IMR-90 (cell line): ENCODE measurements around the gene C10orf95. TPM values are rescaled to one million over a fixed set of nuclear protein-coding genes. Genes with fewer than 3 reads are reported as not detected.

Experiments used
- ATAC-seq: fragments of 200-7000 bp; cut with Tn5 transposase; 2 replicates; pipeline ENCODE4 v1.9.1; 2020; ENCODE audit warnings: low read depth, mild to moderate bottlenecking, moderate library complexity
- BruUV-seq: library from RNA; stranded (reverse); fragments of 400-500 nt; replicated peaks from 2 replicates; lab custom pipeline; 2021; lab: Mats Ljungman, UMichigan
- CTCF ChIA-PET: fragments of 300-600 bp; formaldehyde crosslinking; extraction: SDS; loops from one replicate; lab custom pipeline; 2021; ENCODE audit warnings: antibody characterized with exemption; lab: Yijun Ruan, JAX
- POLR2A ChIA-PET: fragments of 300-600 bp; sonication (Branson Sonifier 250); formaldehyde crosslinking; loops from one replicate; lab custom pipeline; 2022; ENCODE audit warnings: antibody characterized with exemption; ENCODE audit not compliant: unreplicated experiment; lab: Charles Lee
- DNase-seq: peaks from one replicate; pipeline ENCODE4 v3.0.0; 2013
- H2AFZ ChIP-seq: replicated peaks from 2 replicates; pipeline ENCODE3; 2013; ENCODE audit warnings: low read length, mild to moderate bottlenecking; ENCODE audit not compliant: poor library complexity
- H2AK5ac ChIP-seq: 2 replicates; pipeline ENCODE4 v1.6.1; 2013; ENCODE audit warnings: low read depth, low read length, inconsistent platforms
- H2AK9ac ChIP-seq: replicated peaks from 2 replicates; pipeline ENCODE3; 2013; ENCODE audit warnings: mild to moderate bottlenecking, low read depth, low read length, moderate library complexity; ENCODE audit not compliant: poor library complexity
- H2BK120ac ChIP-seq: 2 replicates; pipeline ENCODE4 v1.6.1; 2013; ENCODE audit warnings: low read depth, low read length, inconsistent platforms
- H2BK15ac ChIP-seq: 3 replicates; pipeline ENCODE4 v1.6.1; 2013; ENCODE audit warnings: low read depth, low read length, inconsistent platforms
- H2BK20ac ChIP-seq: 2 replicates; pipeline ENCODE4 v1.6.1; 2013; ENCODE audit warnings: low read depth, mild to moderate bottlenecking, inconsistent platforms, low read length, moderate library complexity
- H2BK5ac ChIP-seq: 2 replicates; pipeline ENCODE4 v1.6.1; 2013; ENCODE audit warnings: mild to moderate bottlenecking, low read depth, low read length, inconsistent platforms; ENCODE audit not compliant: poor library complexity, severe bottlenecking
- H3K14ac ChIP-seq: replicated peaks from 2 replicates; pipeline ENCODE4 v1.6.1; 2013; ENCODE audit warnings: low read depth, low read length, inconsistent platforms
- H3K18ac ChIP-seq: 2 replicates; pipeline ENCODE4 v1.6.1; 2013; ENCODE audit warnings: low read depth, low read length, control low read depth
- H3K23ac ChIP-seq: 2 replicates; pipeline ENCODE4 v1.6.1; 2013; ENCODE audit warnings: low read depth, low read length, inconsistent platforms
- H3K27ac ChIP-seq: 2 replicates; pipeline ENCODE4 v1.5.1; 2013; ENCODE audit warnings: mild to moderate bottlenecking, control low read depth, low read length; ENCODE audit not compliant: insufficient read depth
- H3K27me3 ChIP-seq: 2 replicates; pipeline ENCODE4 v1.6.1; 2013; ENCODE audit warnings: low read length; ENCODE audit not compliant: control insufficient read depth, insufficient read depth
- H3K36me3 ChIP-seq: 2 replicates; pipeline ENCODE4 v1.6.1; 2013; ENCODE audit warnings: low read length, mixed read lengths; ENCODE audit not compliant: control insufficient read depth, insufficient read depth
- H3K4ac ChIP-seq: 2 replicates; pipeline ENCODE4 v1.6.1; 2013; ENCODE audit warnings: low read depth, low read length, inconsistent platforms
- H3K4me1 ChIP-seq: 2 replicates; pipeline ENCODE4 v1.6.1; 2013; ENCODE audit warnings: low read length, mixed read lengths; ENCODE audit not compliant: control insufficient read depth, insufficient read depth
- H3K4me2 ChIP-seq: 2 replicates; pipeline ENCODE4 v1.6.1; 2013; ENCODE audit warnings: low read depth, mild to moderate bottlenecking, control low read depth, low read length, moderate library complexity
- H3K4me3 ChIP-seq: 2 replicates; pipeline ENCODE4 v1.5.1; 2013; ENCODE audit warnings: low read depth, mild to moderate bottlenecking, control low read depth, low read length, moderate library complexity; ENCODE audit not compliant: insufficient read depth
- H3K56ac ChIP-seq: 2 replicates; pipeline ENCODE4 v1.6.1; 2013; ENCODE audit warnings: low read length, inconsistent platforms; ENCODE audit not compliant: insufficient read depth; ENCODE audit errors: extremely low read depth
- H3K79me1 ChIP-seq, 2 experiments: 2 replicates each; pipeline ENCODE4 v1.6.1; 2013; ENCODE audit warnings: low read length in 2 of 2, inconsistent platforms in 1 of 2, low read depth in 1 of 2
- H3K9ac ChIP-seq: 2 replicates; pipeline ENCODE4 v1.6.1; 2013; ENCODE audit warnings: low read depth, low read length, control low read depth
- H3K9me1 ChIP-seq: 2 replicates; pipeline ENCODE4 v1.6.1; 2013; ENCODE audit warnings: low read length, inconsistent platforms; ENCODE audit not compliant: insufficient read depth
- H3K9me3 ChIP-seq: 2 replicates; pipeline ENCODE4 v1.6.1; 2013; ENCODE audit warnings: low read length; ENCODE audit not compliant: control insufficient read depth, insufficient read depth
- H4K20me1 ChIP-seq: 2 replicates; pipeline ENCODE4 v1.6.1; 2013; ENCODE audit warnings: low read length, inconsistent platforms; ENCODE audit not compliant: insufficient read depth
- H4K5ac ChIP-seq: 2 replicates; pipeline ENCODE4 v1.6.1; 2013; ENCODE audit warnings: mild to moderate bottlenecking, low read depth, low read length, control low read depth
- H4K8ac ChIP-seq, 2 experiments: 2 replicates each; pipeline ENCODE4 v1.6.1; 2013; ENCODE audit warnings: low read depth in 2 of 2, low read length in 2 of 2, control low read depth in 1 of 2, inconsistent platforms in 1 of 2
- H4K91ac ChIP-seq: 2 replicates; pipeline ENCODE4 v1.6.1; 2013; ENCODE audit warnings: low read depth, low read length, inconsistent platforms; ENCODE audit not compliant: insufficient read depth
- BHLHE40 ChIP-seq: fragments of 150-350 bp; IDR thresholded peaks from 2 replicates; pipeline ENCODE4 v1.6.1; 2016; ENCODE audit warnings: mild to moderate bottlenecking, low read depth, low read length
- CEBPB ChIP-seq: IDR thresholded peaks from 2 replicates; pipeline ENCODE4 v1.6.1; 2012; ENCODE audit warnings: low read depth, low read length, improper control_type of control experiment
- CHD1 ChIP-seq: IDR thresholded peaks from 2 replicates; pipeline ENCODE4 v1.6.1; 2012; ENCODE audit warnings: low read depth, low read length, improper control_type of control experiment
- FOS ChIP-seq: fragments of 150-350 bp; IDR thresholded peaks from 2 replicates; pipeline ENCODE4 v1.6.1; 2016; ENCODE audit warnings: low read depth, low read length
- MAFK ChIP-seq: IDR thresholded peaks from 2 replicates; pipeline ENCODE4 v1.6.1; 2012; ENCODE audit warnings: low read depth, low read length, improper control_type of control experiment
- MAZ ChIP-seq: IDR thresholded peaks from 2 replicates; pipeline ENCODE4 v1.6.1; 2012; ENCODE audit warnings: low read depth, mild to moderate bottlenecking, low read length, improper control_type of control experiment, moderate library complexity, borderline replicate concordance
- MXI1 ChIP-seq: IDR thresholded peaks from 2 replicates; pipeline ENCODE4 v1.6.1; 2012; ENCODE audit warnings: low read depth, mild to moderate bottlenecking, low read length, moderate library complexity, borderline replicate concordance
- NFE2L2 ChIP-seq: fragments of 150-350 bp; IDR thresholded peaks from 2 replicates; pipeline ENCODE4 v1.6.1; 2016; ENCODE audit warnings: low read depth, mild to moderate bottlenecking, low read length
- POLR2A ChIP-seq: IDR thresholded peaks from 2 replicates; pipeline ENCODE4 v1.6.1; 2012; ENCODE audit warnings: mild to moderate bottlenecking, low read depth, low read length
- RAD21 ChIP-seq: IDR thresholded peaks from 2 replicates; pipeline ENCODE4 v1.6.1; 2012; ENCODE audit warnings: low read length, improper control_type of control experiment
- RCOR1 ChIP-seq: IDR thresholded peaks from 2 replicates; pipeline ENCODE4 v1.6.1; 2012; ENCODE audit warnings: mild to moderate bottlenecking, low read length, improper control_type of control experiment; ENCODE audit not compliant: insufficient replicate concordance
- RFX5 ChIP-seq: IDR thresholded peaks from 2 replicates; pipeline ENCODE4 v1.8.0; 2012; ENCODE audit warnings: low read depth, mild to moderate bottlenecking, low read length, moderate library complexity
- SMC3 ChIP-seq: fragments of 150-350 bp; IDR thresholded peaks from 2 replicates; pipeline ENCODE4 v1.6.1; 2016; ENCODE audit warnings: low read depth, mild to moderate bottlenecking, antibody characterized with exemption, low read length, moderate library complexity
- WGBS, 2 experiments: methylation state at CpG; one replicate each; pipeline versions ENCODE4 v1.1.5 to v1.1.7; 2013; ENCODE audit warnings: missing lambda C conversion rate in 2 of 2; ENCODE audit not compliant: insufficient read length in 1 of 2; ENCODE audit errors: extremely low coverage in 2 of 2; 5-methylcytosine and 5-hydroxymethylcytosine counted together
- dilution Hi-C: fragments of 300-500 bp; cut with HindIII; formaldehyde crosslinking; loops from one replicate; pipeline ENCODE4 v1.14.3; 2018; ENCODE audit warnings: low sequenced_read_pairs; ENCODE audit not compliant: unreplicated experiment
- in situ Hi-C: fragments of 300-500 bp; cut with MboI; formaldehyde crosslinking; loops from 3 replicates; pipeline ENCODE4 v1.14.3; 2019; ENCODE audit warnings: low sequenced_read_pairs, inconsistent platforms, mixed read lengths
- intact Hi-C: fragments of 100-400 bp; cut with micrococcal nuclease; formaldehyde crosslinking; loops from 2 replicates; pipeline ENCODE4 v1.10.0; 2022
- polyA plus RNA-seq, 3 experiments: library from polyadenylated mRNA; depleted of rRNA; stranded (reverse); fragments of >200 nt; gene quantifications; 2 replicates each; pipeline ENCODE4 v1.2.3, GENCODE V29; 2012; ENCODE audit warnings: low replicate concordance in 1 of 3
- total RNA-seq: library from RNA; depleted of rRNA; stranded (reverse); fragments of >200 nt; gene quantifications from 2 replicates; pipeline ENCODE4 v1.2.3, GENCODE V29; 2012
- TF ChIP-seq, protein P1 (sequence below): fragments of 150-350 bp; IDR thresholded peaks from 2 replicates; pipeline ENCODE4 v1.6.1; 2016; ENCODE audit warnings: low read depth, mild to moderate bottlenecking, low read length, moderate library complexity, borderline replicate concordance
- TF ChIP-seq, protein P2 (sequence below): conservative IDR thresholded peaks from 2 replicates; pipeline ENCODE4 v1.5.1; 2012; ENCODE audit warnings: mild to moderate bottlenecking, low read depth, low read length, improper control_type of control experiment
- TF ChIP-seq, protein P3 (sequence below): fragments of 150-350 bp; IDR thresholded peaks from 2 replicates; pipeline ENCODE4 v1.6.1; 2017; ENCODE audit warnings: mild to moderate bottlenecking, antibody characterized with exemption, low read length, low read depth

Gene C10orf95
- total and polyA plus RNA-seq, 2 of the 4 experiments (the other 2 are of a cell fraction) = not detected

DNA sequence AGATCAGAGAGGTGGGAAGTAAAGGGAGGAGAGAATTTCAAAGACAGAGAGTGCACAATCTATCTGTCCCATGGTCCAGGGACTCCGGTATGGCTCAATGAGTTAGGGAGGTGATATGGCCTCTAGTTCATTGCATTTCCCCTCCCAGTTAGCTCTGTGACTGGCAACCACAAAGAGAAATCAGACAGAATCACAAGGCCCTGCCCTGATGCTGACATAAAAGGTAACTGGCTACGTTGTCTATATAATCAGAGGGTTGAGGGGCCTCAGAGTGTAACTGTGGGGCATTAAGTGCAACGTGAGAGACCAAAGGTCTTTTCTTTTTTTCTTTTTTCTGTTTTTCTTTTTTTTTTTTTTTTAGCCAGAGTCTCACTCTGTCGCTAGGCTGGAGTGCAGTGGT is 7.3 kb upstream of the C10orf95 start:
- intact Hi-C loops = no loop called here
- H4K8ac ChIP-seq = no peak overlapping the region
- in situ Hi-C loops = no loop called here
- H2AK9ac ChIP-seq = no peak overlapping the region
- TF ChIP-seq CEBPB (no peak), BHLHE40 (no peak), POLR2A (no peak), FOS (no peak), NFE2L2 (no peak), RCOR1 (no peak), SMC3 (no peak), MAFK (no peak), MAZ (no peak), RFX5 (no peak), RAD21 (no peak), CHD1 (no peak), MXI1 (no peak)
- TF ChIP-seq, protein P1, sequence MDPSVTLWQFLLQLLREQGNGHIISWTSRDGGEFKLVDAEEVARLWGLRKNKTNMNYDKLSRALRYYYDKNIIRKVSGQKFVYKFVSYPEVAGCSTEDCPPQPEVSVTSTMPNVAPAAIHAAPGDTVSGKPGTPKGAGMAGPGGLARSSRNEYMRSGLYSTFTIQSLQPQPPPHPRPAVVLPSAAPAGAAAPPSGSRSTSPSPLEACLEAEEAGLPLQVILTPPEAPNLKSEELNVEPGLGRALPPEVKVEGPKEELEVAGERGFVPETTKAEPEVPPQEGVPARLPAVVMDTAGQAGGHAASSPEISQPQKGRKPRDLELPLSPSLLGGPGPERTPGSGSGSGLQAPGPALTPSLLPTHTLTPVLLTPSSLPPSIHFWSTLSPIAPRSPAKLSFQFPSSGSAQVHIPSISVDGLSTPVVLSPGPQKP = no peak
- TF ChIP-seq, protein P2, sequence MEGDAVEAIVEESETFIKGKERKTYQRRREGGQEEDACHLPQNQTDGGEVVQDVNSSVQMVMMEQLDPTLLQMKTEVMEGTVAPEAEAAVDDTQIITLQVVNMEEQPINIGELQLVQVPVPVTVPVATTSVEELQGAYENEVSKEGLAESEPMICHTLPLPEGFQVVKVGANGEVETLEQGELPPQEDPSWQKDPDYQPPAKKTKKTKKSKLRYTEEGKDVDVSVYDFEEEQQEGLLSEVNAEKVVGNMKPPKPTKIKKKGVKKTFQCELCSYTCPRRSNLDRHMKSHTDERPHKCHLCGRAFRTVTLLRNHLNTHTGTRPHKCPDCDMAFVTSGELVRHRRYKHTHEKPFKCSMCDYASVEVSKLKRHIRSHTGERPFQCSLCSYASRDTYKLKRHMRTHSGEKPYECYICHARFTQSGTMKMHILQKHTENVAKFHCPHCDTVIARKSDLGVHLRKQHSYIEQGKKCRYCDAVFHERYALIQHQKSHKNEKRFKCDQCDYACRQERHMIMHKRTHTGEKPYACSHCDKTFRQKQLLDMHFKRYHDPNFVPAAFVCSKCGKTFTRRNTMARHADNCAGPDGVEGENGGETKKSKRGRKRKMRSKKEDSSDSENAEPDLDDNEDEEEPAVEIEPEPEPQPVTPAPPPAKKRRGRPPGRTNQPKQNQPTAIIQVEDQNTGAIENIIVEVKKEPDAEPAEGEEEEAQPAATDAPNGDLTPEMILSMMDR = no peak
- TF ChIP-seq, protein P3, sequence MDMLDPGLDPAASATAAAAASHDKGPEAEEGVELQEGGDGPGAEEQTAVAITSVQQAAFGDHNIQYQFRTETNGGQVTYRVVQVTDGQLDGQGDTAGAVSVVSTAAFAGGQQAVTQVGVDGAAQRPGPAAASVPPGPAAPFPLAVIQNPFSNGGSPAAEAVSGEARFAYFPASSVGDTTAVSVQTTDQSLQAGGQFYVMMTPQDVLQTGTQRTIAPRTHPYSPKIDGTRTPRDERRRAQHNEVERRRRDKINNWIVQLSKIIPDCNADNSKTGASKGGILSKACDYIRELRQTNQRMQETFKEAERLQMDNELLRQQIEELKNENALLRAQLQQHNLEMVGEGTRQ = no peak
- no peak overlapping the region for H2AFZ ChIP-seq
- H3K18ac ChIP-seq = no peak overlapping the region
- H3K14ac ChIP-seq = no peak overlapping the region
- ATAC-seq (no peak), DNase-seq (no peak)
- no peak overlapping the region for H2BK15ac ChIP-seq
- H3K56ac ChIP-seq = no peak overlapping the region
- no peak overlapping the region for H3K4me2 ChIP-seq
- no peak overlapping the region for H2AK5ac ChIP-seq
- no peaks in the 10 kb centered on the region for H3K79me1 ChIP-seq
- ChIA-PET CTCF (no interaction called here), POLR2A (no interaction called here)
- H3K36me3 ChIP-seq = no peaks in the 10 kb centered on the region
- H2BK120ac ChIP-seq = no peak overlapping the region
- H3K4me1 ChIP-seq = peaks cover 12% of the 10 kb centered on the region
- dilution Hi-C loops = no loop called here
- H4K20me1 ChIP-seq = no peaks in the 10 kb centered on the region
- no CpG with 5 or more reads among the region's 4 CpGs for WGBS, 2 experiments
- BruUV-seq = no TSS peak
- no peak overlapping the region for H2BK20ac ChIP-seq
- H3K4ac ChIP-seq = no peak overlapping the region
- H2BK5ac ChIP-seq = no peak overlapping the region
- H3K27ac ChIP-seq = no peak overlapping the region
- no peak overlapping the region for H4K5ac ChIP-seq
- no peak overlapping the region for H3K9ac ChIP-seq
- H3K4me3 ChIP-seq = no peak overlapping the region
- H3K9me1 ChIP-seq = peaks cover 12% of the 10 kb centered on the region
- H3K27me3 ChIP-seq = peaks cover 16% of the 10 kb centered on the region
- H3K23ac ChIP-seq = no peak overlapping the region
- H3K9me3 ChIP-seq = no peaks in the 10 kb centered on the region
- no peak overlapping the region for H4K91ac ChIP-seq
